Body of pancreas (tissue), 4 donors: ENCODE results near the gene SLC9A9.

Experiments
- CTCF ChIP-seq, 7 experiments: fragments of 450-650 bp in 4 of 7; fragments of 200-600 bp in 3 of 7; sonication (generic) in 3 of 7; IDR thresholded peaks; one replicate each; pipeline ENCODE4 v1.5.1; 2016 to 2019; ENCODE audit warnings: antibody characterized with exemption in 7 of 7
- POLR2A ChIP-seq, 3 donors: fragments of 450-650 bp; IDR thresholded peaks; one replicate each; pipeline ENCODE4 v1.6.1; 2016; ENCODE audit warnings: antibody characterized with exemption in 3 of 3, mild to moderate bottlenecking in 2 of 3

DNA sequence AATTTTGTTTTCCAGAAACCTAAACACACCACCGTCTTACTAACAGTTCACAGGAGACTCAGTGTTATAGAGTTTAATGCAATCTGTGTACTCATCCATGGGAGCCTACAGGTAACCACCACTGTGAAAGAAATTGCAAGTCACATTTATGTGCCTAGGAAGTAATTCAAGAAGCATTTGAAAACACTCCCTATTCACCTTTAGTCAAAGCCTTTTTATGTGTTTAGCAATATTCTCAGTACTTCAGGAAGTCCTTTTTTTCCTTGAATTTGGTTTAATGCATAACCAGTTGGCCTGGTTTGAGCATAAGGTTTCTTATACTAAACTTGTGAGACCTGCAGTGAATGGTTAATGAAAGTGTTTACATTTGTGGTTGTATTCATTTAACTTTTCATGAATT, 382.6 kb downstream of the SLC9A9 start:
- no peak for TF ChIP-seq CTCF (IDR thresholded peaks at IDR 0.05)
- no peak for TF ChIP-seq POLR2A (IDR thresholded peaks at IDR 0.05)
